NCI-H345 (cell line): ENCODE data around the gene TRPM2.

Experiments used
- DNase-seq: peaks from one replicate; lab custom pipeline; 2025; lab: John Stamatoyannopoulos, UW

TRPM2 gene

DNA sequence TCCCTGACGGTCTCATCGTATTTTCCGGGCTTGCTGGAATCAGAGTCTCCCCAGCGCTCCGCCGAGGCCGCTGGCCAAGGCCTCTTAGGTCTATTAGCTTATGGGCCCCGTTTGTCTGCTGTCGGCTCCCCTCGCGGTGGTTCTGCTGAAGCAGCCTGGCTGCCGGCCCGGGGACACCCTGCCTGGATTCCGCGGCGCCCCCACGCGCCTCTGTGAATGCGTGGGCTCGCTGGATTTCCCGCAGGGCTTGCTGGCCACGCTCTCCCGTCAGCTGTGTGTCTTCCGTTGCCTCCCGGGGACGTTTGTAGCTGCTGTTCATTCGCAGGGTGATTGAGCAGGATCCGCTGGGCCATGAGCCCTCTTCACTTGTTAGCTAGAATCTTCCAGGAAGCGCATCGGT lies 110.3 kb downstream of the TRPM2 start:
- DNase-seq: no peak

DNA sequence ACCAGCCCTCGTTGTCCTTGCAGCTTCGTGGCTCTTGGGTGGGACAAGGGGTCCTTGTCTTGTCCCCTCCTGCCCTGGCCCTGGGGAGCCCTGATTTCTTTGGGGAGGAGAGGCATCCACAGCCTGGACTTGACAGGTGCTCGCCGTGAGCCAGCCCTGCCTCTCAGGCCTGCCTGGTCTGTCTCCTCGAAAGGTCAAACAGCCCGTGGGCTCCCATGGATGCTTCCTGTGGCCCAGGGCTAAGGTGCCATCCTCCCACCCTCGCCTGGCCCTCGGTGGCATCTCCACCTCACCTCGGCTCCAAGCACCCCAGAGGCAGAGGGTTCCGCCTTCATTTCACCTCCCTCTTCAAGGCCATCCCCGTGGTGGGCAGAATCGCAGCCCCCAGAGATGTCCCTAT lies 110.9 kb downstream of the TRPM2 start:
- no peak for DNase-seq

DNA sequence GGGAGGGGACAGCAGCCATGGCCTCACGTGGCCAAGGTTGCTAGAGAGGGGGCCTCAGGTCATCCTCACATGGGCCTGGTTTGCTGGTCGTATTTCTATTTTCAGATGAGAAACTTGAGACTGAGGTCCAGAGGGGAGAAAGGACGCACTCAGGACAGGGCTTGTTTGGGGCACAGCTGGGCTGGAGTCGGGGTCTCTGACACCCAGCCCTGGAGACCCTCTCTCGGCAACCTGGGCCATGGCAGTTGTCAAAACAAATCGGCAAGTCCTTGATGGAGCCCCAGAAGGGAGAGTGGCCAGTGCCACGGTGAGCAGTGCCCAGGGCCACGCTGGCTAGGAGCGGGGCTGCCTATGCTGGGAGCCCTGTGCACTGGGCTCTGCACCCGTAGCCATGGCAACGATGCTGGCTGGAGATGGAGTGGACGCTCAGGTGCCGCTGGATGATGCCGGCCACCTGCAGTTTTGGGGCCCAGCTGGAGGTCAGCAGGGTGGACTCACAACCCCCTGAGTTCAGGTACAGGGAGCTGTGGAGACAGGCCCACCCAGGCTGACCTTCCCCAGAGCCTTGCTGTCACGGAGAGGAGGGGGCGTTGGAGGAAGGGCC lies 113.0 kb downstream of the TRPM2 start:
- DNase-seq: no peak

GRCh38 chr21:44466996-44467858 lies 113.8 kb downstream of the TRPM2 start:
- no peak for DNase-seq

GRCh38 chr21:44467859-44468195 lies 114.4 kb downstream of the TRPM2 start:
- no peak for DNase-seq

GRCh38 chr21:44471341-44471740 lies 117.9 kb downstream of the TRPM2 start:
- no peak for DNase-seq

DNA sequence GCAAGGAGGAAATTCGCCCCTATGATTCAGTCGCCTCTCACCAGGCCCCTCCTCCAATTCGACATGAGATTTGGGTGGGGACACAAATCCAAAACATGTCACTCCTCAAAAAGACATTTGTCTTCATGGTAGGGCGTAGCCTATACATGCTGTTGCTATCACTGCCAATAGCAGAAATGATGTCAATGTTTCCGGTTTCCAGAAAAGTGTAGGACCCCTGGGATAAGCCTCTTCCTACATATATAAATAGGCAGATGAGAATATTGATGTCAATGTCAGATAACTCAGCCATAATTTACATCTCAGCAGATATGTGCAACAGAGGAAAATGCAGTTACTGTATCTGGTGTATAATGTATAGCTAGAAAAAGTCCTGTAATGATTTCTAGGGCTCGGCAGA lies 118.6 kb downstream of the TRPM2 start:
- no peak for DNase-seq

- no peak for DNase-seq
These were observed 120.6 kb downstream of the TRPM2 start for GRCh38 chr21:44473915-44474555.

DNA sequence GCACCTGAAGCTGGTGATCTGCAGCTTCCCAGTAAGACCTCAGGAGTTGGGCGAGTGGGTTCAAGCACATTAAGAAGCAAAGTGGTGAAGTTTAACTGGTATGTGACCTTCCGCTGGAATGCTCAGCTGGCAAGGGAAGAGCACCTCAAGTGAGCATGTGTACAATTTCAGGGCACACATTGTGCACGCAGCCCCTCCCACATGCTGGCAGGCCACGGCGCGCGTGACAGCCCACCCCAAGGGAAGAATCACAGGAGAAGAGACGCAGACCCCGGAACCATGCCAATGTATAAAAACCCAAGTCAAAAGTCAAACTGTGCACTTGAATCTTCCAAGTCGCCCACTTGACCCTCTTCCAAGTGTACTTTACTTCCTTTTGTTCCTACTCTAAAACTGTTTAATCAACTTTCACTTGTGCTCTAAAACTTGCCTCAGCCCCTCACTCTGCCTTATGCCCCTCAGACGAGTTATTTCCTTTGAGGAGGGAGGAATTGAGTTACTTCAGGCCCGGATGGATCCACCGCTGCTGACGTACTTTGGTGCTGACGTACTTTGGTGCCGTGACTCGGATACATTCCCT lies 121.9 kb downstream of the TRPM2 start:
- no peak for DNase-seq

- DNase-seq: no peak
These were observed 123.7 kb downstream of the TRPM2 start for GRCh38 chr21:44477131-44477530.

GRCh38 chr21:44477712-44478111 lies 124.3 kb downstream of the TRPM2 start:
- DNase-seq: no peak

DNA sequence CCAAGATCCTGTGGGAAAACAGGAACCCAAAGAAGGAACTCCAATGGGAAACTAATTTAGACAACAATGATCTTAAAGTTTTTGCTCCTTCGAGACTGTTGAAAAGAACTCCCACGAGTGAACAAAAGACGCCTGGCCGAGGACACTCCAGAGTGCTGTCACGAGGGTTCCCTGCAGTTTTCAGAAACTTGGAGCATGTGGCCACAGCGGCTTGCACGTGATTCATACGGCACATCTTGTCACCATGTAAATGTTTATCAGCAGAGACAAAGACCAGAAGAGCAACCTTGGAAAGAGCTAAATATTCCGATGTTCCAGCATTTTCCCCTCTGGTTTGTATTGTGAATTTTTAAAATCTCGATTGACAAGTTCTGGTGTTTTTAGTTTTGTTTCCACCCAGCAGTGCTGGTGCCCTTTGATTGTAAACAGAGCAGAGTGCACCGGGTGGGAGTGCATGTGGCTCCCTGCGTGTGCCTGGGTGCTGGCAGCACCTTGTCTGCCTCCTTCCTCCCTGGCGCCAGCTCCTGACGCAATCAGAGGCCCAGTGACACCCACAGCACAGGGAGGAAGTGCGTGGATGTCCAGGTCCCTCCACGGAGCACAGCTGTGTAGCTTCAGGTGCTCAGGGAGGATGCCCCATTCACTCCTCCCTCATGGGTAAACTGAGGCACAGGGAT lies 124.8 kb downstream of the TRPM2 start:
- DNase-seq: no peak

GRCh38 chr21:44478801-44479167 lies 125.4 kb downstream of the TRPM2 start:
- DNase-seq: no peak

GRCh38 chr21:44479556-44480199 lies 126.3 kb downstream of the TRPM2 start:
- peak; percentile 32 for DNase-seq

DNA sequence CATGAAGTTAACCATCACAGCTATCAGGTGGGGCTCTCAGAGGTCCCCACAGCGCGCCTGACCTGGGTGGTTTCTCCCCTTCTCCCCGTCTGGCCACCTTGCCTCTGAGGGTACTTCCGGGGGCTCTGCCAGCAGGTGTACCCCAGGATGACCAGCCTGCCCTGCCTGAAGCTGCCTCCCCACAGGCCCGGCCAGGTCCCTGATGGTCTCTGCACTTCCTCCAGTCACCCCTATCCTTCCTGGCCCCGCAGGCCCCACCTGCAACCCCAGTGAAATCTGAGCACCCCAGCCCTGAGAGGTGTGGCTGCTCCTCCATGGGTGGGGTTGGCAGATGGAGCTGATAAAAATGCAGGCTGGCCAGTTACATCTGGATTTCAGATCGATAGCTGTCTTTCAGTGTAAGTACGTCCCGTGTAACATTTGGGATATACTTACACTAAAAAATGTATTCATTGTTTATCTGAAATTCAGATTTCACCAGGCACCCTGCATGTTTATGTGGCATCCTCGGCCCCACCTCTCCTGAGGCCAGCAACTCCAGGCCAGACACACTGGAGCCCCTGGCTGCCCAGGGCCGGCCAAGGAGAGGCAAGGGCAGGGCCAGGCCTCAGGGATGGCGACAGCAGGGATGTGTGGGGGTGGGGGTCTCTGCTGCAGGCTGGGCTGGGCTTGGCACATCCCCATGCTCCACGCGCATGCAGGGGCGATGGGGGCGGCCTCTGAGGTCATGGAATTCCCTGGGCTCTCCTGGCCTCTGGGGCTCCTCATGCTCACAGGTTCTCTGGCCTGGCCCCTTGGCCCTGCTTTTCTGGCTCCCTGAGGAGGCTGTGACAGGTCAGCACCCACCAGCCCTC lies 127.0 kb downstream of the TRPM2 start:
- DNase-seq: no peak

- DNase-seq: no peak
These were observed 129.3 kb downstream of the TRPM2 start for GRCh38 chr21:44482581-44483287.

DNA sequence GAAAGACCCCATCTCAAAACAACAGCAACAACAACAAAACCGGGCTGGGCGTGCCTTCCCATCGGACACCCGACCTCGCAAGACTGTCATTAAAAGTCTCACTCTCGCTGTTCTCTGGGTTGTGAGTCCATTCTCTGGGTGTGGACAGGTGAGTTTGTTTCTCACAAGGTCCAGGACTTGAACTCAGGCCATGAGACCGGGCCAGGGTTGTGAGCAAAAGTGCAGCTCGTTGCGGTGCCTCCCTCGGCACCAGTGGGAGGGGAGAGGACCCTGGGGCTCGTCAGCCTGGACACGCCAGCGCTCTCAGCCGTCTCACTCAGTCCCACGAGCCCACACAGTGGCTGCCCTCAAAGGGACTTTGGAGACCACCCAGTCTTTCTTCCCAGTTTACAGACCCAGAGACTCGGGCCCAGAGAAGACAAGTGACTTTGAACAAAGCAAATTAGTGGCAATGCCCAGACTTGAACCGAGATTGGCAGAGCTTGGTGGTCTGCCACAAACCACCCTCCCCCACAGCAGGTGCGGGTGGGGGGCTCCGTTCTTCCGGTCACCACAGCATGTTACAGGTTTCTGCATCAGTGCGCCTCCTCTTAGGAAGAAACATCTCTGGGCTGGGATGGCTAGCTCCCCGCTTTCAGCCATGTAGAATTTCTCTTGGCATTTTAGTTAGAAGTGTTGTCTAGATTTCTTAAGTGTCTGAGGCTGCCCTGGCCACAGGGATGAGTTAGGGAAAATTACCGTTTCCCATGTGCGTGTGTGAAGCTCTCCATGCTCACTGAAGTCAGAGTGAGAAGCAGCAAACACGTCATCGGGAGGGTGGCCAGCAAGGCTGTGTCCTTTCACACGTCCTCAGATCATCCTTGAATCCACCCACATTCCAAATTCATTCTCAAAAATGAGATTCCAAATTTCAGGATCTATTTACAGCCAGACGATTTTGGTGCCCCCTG lies 130.1 kb downstream of the TRPM2 start:
- no peak for DNase-seq

GRCh38 chr21:44484498-44485253 lies 131.3 kb downstream of the TRPM2 start:
- DNase-seq: no peak
